ENCODE data around the gene MED12L.
"Not testable (repeated sequence)": the region's sequence is repeated elsewhere in the genome, so short reads cannot be mapped to it uniquely, and the experiment has no call there.

Gene MED12L

GRCh38 chr3:151387432-151387831, 302.0 kb downstream of the MED12L start:
- DNase-seq, result no peak

GRCh38 chr3:151387842-151388241, 302.4 kb downstream of the MED12L start:
- no peak for DNase-seq

- DNase-seq, result no peak
These were observed 306.3 kb downstream of the MED12L start for GRCh38 chr3:151391720-151392119.

- DNase-seq, result not testable (repeated sequence)
These were observed 306.7 kb downstream of the MED12L start for GRCh38 chr3:151392191-151392590.

GRCh38 chr3:151393146-151393830, 307.8 kb downstream of the MED12L start:
- DNase-seq, result no peak

- no peak for DNase-seq
These were observed 308.5 kb downstream of the MED12L start for GRCh38 chr3:151393941-151394340.

- no peak for DNase-seq
These were observed 309.1 kb downstream of the MED12L start for GRCh38 chr3:151394611-151395010.

GRCh38 chr3:151395806-151396205, 310.3 kb downstream of the MED12L start:
- DNase-seq, result no peak

GRCh38 chr3:151398895-151399294, 313.4 kb downstream of the MED12L start:
- DNase-seq, result no peak

- DNase-seq, result no peak
These were observed 314.9 kb downstream of the MED12L start for GRCh38 chr3:151400341-151400740.

- DNase-seq, result peak in 1 of 2 experiments; percentile 11
These were observed 316.9 kb downstream of the MED12L start for GRCh38 chr3:151402349-151402748.

GRCh38 chr3:151403246-151403645, 317.8 kb downstream of the MED12L start:
- no peak for DNase-seq

GRCh38 chr3:151404316-151404715, 318.9 kb downstream of the MED12L start:
- no peak for DNase-seq

- no peak for DNase-seq
These were observed 322.5 kb downstream of the MED12L start for GRCh38 chr3:151407928-151408327.

GRCh38 chr3:151410891-151411559, 325.6 kb downstream of the MED12L start:
- no peak for DNase-seq

GRCh38 chr3:151412989-151413388, 327.5 kb downstream of the MED12L start:
- no peak for DNase-seq

GRCh38 chr3:151415289-151415688, 329.8 kb downstream of the MED12L start:
- no peak for DNase-seq

- no peak for DNase-seq
These were observed 334.3 kb downstream of the MED12L start for GRCh38 chr3:151419806-151420205.

GRCh38 chr3:151421938-151422337, 336.5 kb downstream of the MED12L start:
- no peak for DNase-seq

- DNase-seq, result no peak
These were observed 337.6 kb downstream of the MED12L start for GRCh38 chr3:151423091-151423490.

- DNase-seq, result no peak
These were observed 340.3 kb downstream of the MED12L start for GRCh38 chr3:151425627-151426340.

- DNase-seq, result no peak
These were observed 340.8 kb downstream of the MED12L start for GRCh38 chr3:151426341-151426657.

GRCh38 chr3:151428386-151428785, 342.9 kb downstream of the MED12L start:
- no peak for DNase-seq

- no peak for DNase-seq
These were observed 345.5 kb downstream of the MED12L start for GRCh38 chr3:151430821-151431484.
